GM19468 (cell line): ENCODE data around the gene PTPRM.
"Not testable (repeated sequence)": the region's sequence is repeated elsewhere in the genome, so short reads cannot be mapped to it uniquely, and the experiment has no call there.

Source experiments
- ATAC-seq: cut with Tn5 transposase; IDR thresholded peaks from one replicate; pipeline ENCODE4 v1.9.1; 2021; ENCODE audit warnings: mild to moderate bottlenecking, moderate library complexity, moderate number of reproducible peaks; ENCODE audit not compliant: unreplicated experiment; ENCODE audit errors: extremely low read depth

The PTPRM gene

GRCh38 chr18:7721532-7721931 lies 154.4 kb downstream of the PTPRM start:
- ATAC-seq: no peak

GRCh38 chr18:7722955-7723354 lies 155.8 kb downstream of the PTPRM start:
- no peak for ATAC-seq

- no peak for ATAC-seq
Observed at GRCh38 chr18:7723558-7723957, 156.4 kb downstream of the PTPRM start.

- no peak for ATAC-seq
Observed at GRCh38 chr18:7725473-7725872, 158.4 kb downstream of the PTPRM start.

- ATAC-seq: no peak
Observed at GRCh38 chr18:7725897-7726296, 158.8 kb downstream of the PTPRM start.

- ATAC-seq: no peak
Observed at GRCh38 chr18:7726522-7726921, 159.4 kb downstream of the PTPRM start.

GRCh38 chr18:7727361-7728076 lies 160.4 kb downstream of the PTPRM start:
- no peak for ATAC-seq

GRCh38 chr18:7728297-7728696 lies 161.2 kb downstream of the PTPRM start:
- ATAC-seq: no peak

- ATAC-seq: no peak
Observed at GRCh38 chr18:7729868-7730267, 162.8 kb downstream of the PTPRM start.

- no peak for ATAC-seq
Observed at GRCh38 chr18:7730682-7731081, 163.6 kb downstream of the PTPRM start.

GRCh38 chr18:7733642-7734041 lies 166.5 kb downstream of the PTPRM start:
- ATAC-seq: no peak

GRCh38 chr18:7735196-7735595 lies 168.1 kb downstream of the PTPRM start:
- no peak for ATAC-seq

- no peak for ATAC-seq
Observed at GRCh38 chr18:7735626-7736175, 168.6 kb downstream of the PTPRM start.

- not testable (repeated sequence) for ATAC-seq
Observed at GRCh38 chr18:7736526-7736925, 169.4 kb downstream of the PTPRM start.

GRCh38 chr18:7737550-7737949 lies 170.4 kb downstream of the PTPRM start:
- ATAC-seq: no peak

- ATAC-seq: no peak
Observed at GRCh38 chr18:7740821-7741220, 173.7 kb downstream of the PTPRM start.

- ATAC-seq: no peak
Observed at GRCh38 chr18:7741640-7742039, 174.5 kb downstream of the PTPRM start.

GRCh38 chr18:7742224-7742623 lies 175.1 kb downstream of the PTPRM start:
- ATAC-seq: no peak

- ATAC-seq: no peak
Observed at GRCh38 chr18:7743256-7743655, 176.1 kb downstream of the PTPRM start.

- ATAC-seq: no peak
Observed at GRCh38 chr18:7746106-7746505, 179.0 kb downstream of the PTPRM start.

- no peak for ATAC-seq
Observed at GRCh38 chr18:7748251-7749007, 181.3 kb downstream of the PTPRM start.
